HCT116 (cell line): Measurements from ENCODE around the gene COPE. TPM values are rescaled to one million over a fixed set of nuclear protein-coding genes. Genes with fewer than 3 reads are reported as not detected.
A peak's percentile ranks its signal among the peaks of the same experiment; 100 is the strongest.

ENCODE experiments used
- ATAC-seq: fragments of 200-7000 bp; cut with Tn5 transposase; 2 replicates; pipeline ENCODE4 v1.9.1; 2020; ENCODE audit warnings: mild to moderate bottlenecking, moderate library complexity
- BruUV-seq: library from RNA; stranded (reverse); fragments of 400-500 nt; replicated peaks from 2 replicates; lab custom pipeline; 2021; lab: Mats Ljungman, UMichigan
- CTCF ChIA-PET: fragments of 300-600 bp; sonication (Branson Sonifier 250); formaldehyde crosslinking; loops from one replicate; lab custom pipeline; 2021; ENCODE audit warnings: antibody characterized with exemption; lab: Charles Lee
- POLR2A ChIA-PET: fragments of 300-600, 350-600 bp; sonication (Branson Sonifier 250); formaldehyde crosslinking; loops from one replicate; lab custom pipeline; 2021; ENCODE audit warnings: antibody characterized with exemption; lab: Charles Lee
- RAD21 ChIA-PET, 2 experiments: fragments of 300-600 bp; sonication (Branson Sonifier 250); formaldehyde crosslinking; loops; one replicate each; lab custom pipeline; 2023; ENCODE audit warnings: low total read pairs in 2 of 2; ENCODE audit not compliant: uncharacterized antibody in 2 of 2, unreplicated experiment in 2 of 2, low non-redundant PET in 1 of 2; lab: Charles Lee
- DNase-seq: peaks from one replicate; pipeline ENCODE4 v3.0.0-alpha.2; 2010; ENCODE audit warnings: low read depth, low spot score
- H2AFZ ChIP-seq: fragments of 200-600 bp; shearing (Covaris generic), sonication (generic); 2 replicates; pipeline ENCODE4 v1.6.1; 2017; ENCODE audit warnings: low read depth, mixed run types, mixed read lengths, antibody characterized with exemption, low read length; ENCODE audit not compliant: poor library complexity, severe bottlenecking
- H3K27ac ChIP-seq: 2 replicates; pipeline ENCODE4 v1.5.1; 2012; ENCODE audit warnings: low read depth, low read length
- H3K27me3 ChIP-seq: fragments of 200-600 bp; sonication (generic); 2 replicates; pipeline ENCODE4 v1.6.1; 2016; ENCODE audit warnings: mixed run types, low read length, mixed read lengths; ENCODE audit not compliant: insufficient read depth
- H3K36me3 ChIP-seq, 2 experiments: fragments of 200-500 bp in 1 of 2; fragments of 200-600 bp in 1 of 2; sonication (Bioruptor generic) in 1 of 2; sonication (generic) in 1 of 2; 2 replicates each; pipeline versions ENCODE4 v1.5.1 to v1.6.1; 2014 to 2016; ENCODE audit warnings: low read length in 2 of 2, inconsistent platforms in 1 of 2, mixed read lengths in 1 of 2, mixed run types in 1 of 2; ENCODE audit not compliant: insufficient read depth in 2 of 2, control insufficient read depth in 1 of 2
- H3K4me1 ChIP-seq, 2 experiments: fragments of 200-600 bp in 1 of 2; sonication (generic) in 1 of 2; 2 replicates each; pipeline versions ENCODE4 v1.5.1 to v1.6.1; 2012 to 2017; ENCODE audit warnings: low read length in 2 of 2, inconsistent platforms in 1 of 2, mild to moderate bottlenecking in 1 of 2, mixed read lengths in 1 of 2, mixed run types in 1 of 2, moderate library complexity in 1 of 2; ENCODE audit not compliant: insufficient read depth in 2 of 2, control insufficient read depth in 1 of 2
- H3K4me2 ChIP-seq: fragments of 200-600 bp; sonication (generic); 2 replicates; pipeline ENCODE4 v1.6.1; 2017; ENCODE audit warnings: mixed run types, low read length, mixed read lengths
- H3K4me3 ChIP-seq, 2 experiments: fragments of 200-600 bp in 1 of 2; sonication (generic) in 1 of 2; replicated peaks in 1 of 2; 2 replicates each; pipeline ENCODE4 v1.5.1; 2011 to 2016; ENCODE audit warnings: low read length in 2 of 2, control low read depth in 1 of 2, low read depth in 1 of 2, mild to moderate bottlenecking in 1 of 2, mixed read lengths in 1 of 2, mixed run types in 1 of 2
- H3K79me2 ChIP-seq: fragments of 200-600 bp; sonication (generic); 2 replicates; pipeline ENCODE4 v1.6.1; 2017; ENCODE audit warnings: mild to moderate bottlenecking, mixed run types, low read length, moderate library complexity, mixed read lengths; ENCODE audit not compliant: insufficient read depth
- H3K9ac ChIP-seq: fragments of 200-600 bp; sonication (generic); 2 replicates; pipeline ENCODE4 v1.6.1; 2016; ENCODE audit warnings: low read length, mixed read lengths
- H3K9me2 ChIP-seq: fragments of 200-600 bp; sonication (generic), shearing (Covaris generic); 2 replicates; pipeline ENCODE4 v1.6.1; 2017; ENCODE audit warnings: mixed run types, mild to moderate bottlenecking, moderate library complexity; ENCODE audit not compliant: insufficient read depth
- H3K9me3 ChIP-seq, 2 experiments: fragments of 200-500 bp in 1 of 2; fragments of 200-600 bp in 1 of 2; sonication (Bioruptor generic) in 1 of 2; sonication (generic) in 1 of 2; 2 replicates each; pipeline ENCODE4 v1.6.1; 2014 to 2017; ENCODE audit warnings: low read length in 2 of 2, mixed read lengths in 2 of 2, inconsistent platforms in 1 of 2, low read depth in 1 of 2, mild to moderate bottlenecking in 1 of 2, mixed run types in 1 of 2, moderate library complexity in 1 of 2; ENCODE audit not compliant: control insufficient read depth in 1 of 2, insufficient read depth in 1 of 2
- H4K20me1 ChIP-seq: fragments of 200-600 bp; sonication (generic), shearing (Covaris generic); 2 replicates; pipeline ENCODE4 v1.6.1; 2017; ENCODE audit warnings: mixed run types, mild to moderate bottlenecking, moderate library complexity; ENCODE audit not compliant: insufficient read depth
- ATF3 ChIP-seq: IDR thresholded peaks from 2 replicates; pipeline ENCODE4 v1.6.1; 2012
- CBX3 ChIP-seq: IDR thresholded peaks from 2 replicates; pipeline ENCODE4 v1.6.1; 2012; ENCODE audit warnings: low read depth
- EZH2 ChIP-seq: fragments of 200-600 bp; sonication (generic); IDR thresholded peaks from 2 replicates; pipeline ENCODE4 v1.6.1; 2017; ENCODE audit warnings: antibody characterized with exemption, mixed run types
- POLR2AphosphoS5 ChIP-seq: IDR thresholded peaks from 2 replicates; pipeline ENCODE4 v1.6.1; 2011; ENCODE audit warnings: mild to moderate bottlenecking, low read depth, low read length, moderate library complexity
- SRF ChIP-seq: IDR thresholded peaks from 2 replicates; pipeline ENCODE4 v1.6.1; 2012; ENCODE audit warnings: low read depth
- ZNF274 ChIP-seq: fragments of 200-500 bp; sonication (Bioruptor generic); IDR thresholded peaks from 2 replicates; pipeline ENCODE4 v1.6.1; 2014; ENCODE audit warnings: mild to moderate bottlenecking, low read depth, low read length, inconsistent platforms
- intact Hi-C: fragments of 100-400 bp; cut with micrococcal nuclease; formaldehyde crosslinking; loops from 2 replicates; pipeline ENCODE4 v1.10.0; 2022
- total RNA-seq: library from RNA; stranded (reverse); gene quantifications from one replicate; pipeline ENCODE4 v1.2.1, GENCODE V29; 2021; ENCODE audit not compliant: unreplicated experiment
- TF ChIP-seq, protein P1 (sequence below), 3 experiments: fragments of 200-600 bp in 1 of 3; sonication (generic) in 1 of 3; IDR thresholded peaks in 2 of 3; conservative IDR thresholded peaks in 1 of 3; 2 replicates each; pipeline ENCODE4 v1.5.1; 2012 to 2017; ENCODE audit warnings: low read depth in 2 of 3, low read length in 2 of 3, antibody characterized with exemption in 1 of 3, borderline replicate concordance in 1 of 3, control low read depth in 1 of 3, mild to moderate bottlenecking in 1 of 3, mixed read lengths in 1 of 3, mixed run types in 1 of 3, moderate library complexity in 1 of 3; ENCODE audit not compliant: insufficient read depth in 1 of 3

Gene COPE
- total RNA-seq, 1 experiment from 2014 or later, result 263 TPM

DNA sequence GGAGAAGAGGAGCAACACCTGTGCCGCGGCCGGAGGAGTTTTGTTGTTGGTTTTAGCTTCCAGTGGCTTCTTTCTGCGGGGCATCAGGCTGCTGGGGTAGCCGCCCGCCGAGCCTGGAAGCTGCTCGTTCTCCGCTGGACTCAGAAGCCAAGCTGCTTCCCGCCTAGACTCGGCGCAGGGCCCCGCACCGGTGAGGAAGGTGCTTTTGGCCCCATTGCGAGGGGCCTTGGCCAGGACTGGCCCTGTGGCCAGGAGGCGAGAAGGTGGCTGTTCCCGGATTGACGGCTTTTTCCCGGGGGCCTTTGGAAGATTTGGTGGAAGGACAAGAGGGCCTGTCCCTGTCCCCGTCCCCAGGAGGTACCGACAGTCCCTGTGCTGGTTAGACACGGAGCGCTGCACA is 52.0 kb downstream of the COPE start (continued):
- TF ChIP-seq SRF, result no peak
- TF ChIP-seq POLR2AphosphoS5, result no peak
- TF ChIP-seq ZNF274, result no peak
- no peak for TF ChIP-seq ATF3
- no peak for TF ChIP-seq CBX3

GRCh38 chr19:18866800-18867123 is 52.4 kb downstream of the COPE start:
- RAD21 ChIA-PET, result no interaction called here
- CTCF ChIA-PET, result interaction anchor here (1.4 to 1.7 kb wide), 2 partner anchors 19 to 120 kb away, joined by 4 to 12 read pairs; no protein-coding TSS in a partner anchor

More at GRCh38 chr19:18866800-18867123, 52.4 kb downstream of the COPE start:
- Histone ChIP-seq H3K27me3 (no peaks in the 10 kb centered on the region), H3K9me3 (no peaks in the 10 kb centered on the region), H3K4me3 (no peak overlapping the region), H3K36me3 (peaks cover 29 to 51% of the 10 kb centered on the region in 2 experiments), H3K4me2 (no peak overlapping the region), H4K20me1 (no peaks in the 10 kb centered on the region), H3K27ac (peak overlapping the region; percentile 10; the same call in 1 of the 2 replicates)
- POLR2A ChIA-PET, result no interaction called here
- no peak for DNase-seq
- peak; percentile 7; the same call in 1 of the 2 replicates for ATAC-seq
- no peak for TF ChIP-seq EZH2
- TF ChIP-seq, protein P1, sequence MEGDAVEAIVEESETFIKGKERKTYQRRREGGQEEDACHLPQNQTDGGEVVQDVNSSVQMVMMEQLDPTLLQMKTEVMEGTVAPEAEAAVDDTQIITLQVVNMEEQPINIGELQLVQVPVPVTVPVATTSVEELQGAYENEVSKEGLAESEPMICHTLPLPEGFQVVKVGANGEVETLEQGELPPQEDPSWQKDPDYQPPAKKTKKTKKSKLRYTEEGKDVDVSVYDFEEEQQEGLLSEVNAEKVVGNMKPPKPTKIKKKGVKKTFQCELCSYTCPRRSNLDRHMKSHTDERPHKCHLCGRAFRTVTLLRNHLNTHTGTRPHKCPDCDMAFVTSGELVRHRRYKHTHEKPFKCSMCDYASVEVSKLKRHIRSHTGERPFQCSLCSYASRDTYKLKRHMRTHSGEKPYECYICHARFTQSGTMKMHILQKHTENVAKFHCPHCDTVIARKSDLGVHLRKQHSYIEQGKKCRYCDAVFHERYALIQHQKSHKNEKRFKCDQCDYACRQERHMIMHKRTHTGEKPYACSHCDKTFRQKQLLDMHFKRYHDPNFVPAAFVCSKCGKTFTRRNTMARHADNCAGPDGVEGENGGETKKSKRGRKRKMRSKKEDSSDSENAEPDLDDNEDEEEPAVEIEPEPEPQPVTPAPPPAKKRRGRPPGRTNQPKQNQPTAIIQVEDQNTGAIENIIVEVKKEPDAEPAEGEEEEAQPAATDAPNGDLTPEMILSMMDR (IDR thresholded peaks at IDR 0.05 in 2 of 3, conservative IDR thresholded peaks at IDR 0.05 in 1 of 3; ENCODE audit: borderline replicate concordance in 1 of 3, insufficient read depth in 1 of 3, low read depth in 2 of 3, low read length in 2 of 3), result peak in 1 of 3 experiments; percentile 20; a peak in 1 of 6 replicates
- TF ChIP-seq, all 23 proteins: peak for 1
- no peak overlapping the region for H3K9ac ChIP-seq
- intact Hi-C loops, result no loop called here
- H2AFZ ChIP-seq, result no peak overlapping the region
- no TSS peak for BruUV-seq
- H3K9me2 ChIP-seq, result no peaks in the 10 kb centered on the region
- H3K79me2 ChIP-seq, result no peaks in the 10 kb centered on the region; the same call in 1 of the 2 replicates
- H3K4me1 ChIP-seq, result 0 out of 4 replicates have a peak, but pooled peaks cover 0 to 2% of the 10 kb centered on the region in 2 experiments
